HL-60 (cell line): Measurements from ENCODE around the gene OR4N2.
"Not testable (repeated sequence)": the region's sequence is repeated elsewhere in the genome, so short reads cannot be mapped to it uniquely, and the experiment has no call there.

Experiments used
- GABPA ChIP-seq: IDR thresholded peaks from 2 replicates; pipeline ENCODE4 v1.6.1; 2012; ENCODE audit warnings: low read depth
- POLR2AphosphoS5 ChIP-seq: IDR thresholded peaks from 2 replicates; pipeline ENCODE4 v1.6.1; 2012; ENCODE audit warnings: low read depth
- SPI1 ChIP-seq: IDR thresholded peaks from 2 replicates; pipeline ENCODE4 v1.6.1; 2012; ENCODE audit warnings: low read depth, mild to moderate bottlenecking, borderline replicate concordance
- TF ChIP-seq, protein P1 (sequence below): IDR thresholded peaks from one replicate; pipeline ENCODE4 v1.5.1; 2011; ENCODE audit warnings: low read length, control low read depth, inconsistent platforms; ENCODE audit not compliant: insufficient read depth
- TF ChIP-seq, protein P2 (sequence below): IDR thresholded peaks from 2 replicates; pipeline ENCODE4 v1.6.1; 2012; ENCODE audit warnings: low read depth; ENCODE audit not compliant: insufficient replicate concordance

DNA sequence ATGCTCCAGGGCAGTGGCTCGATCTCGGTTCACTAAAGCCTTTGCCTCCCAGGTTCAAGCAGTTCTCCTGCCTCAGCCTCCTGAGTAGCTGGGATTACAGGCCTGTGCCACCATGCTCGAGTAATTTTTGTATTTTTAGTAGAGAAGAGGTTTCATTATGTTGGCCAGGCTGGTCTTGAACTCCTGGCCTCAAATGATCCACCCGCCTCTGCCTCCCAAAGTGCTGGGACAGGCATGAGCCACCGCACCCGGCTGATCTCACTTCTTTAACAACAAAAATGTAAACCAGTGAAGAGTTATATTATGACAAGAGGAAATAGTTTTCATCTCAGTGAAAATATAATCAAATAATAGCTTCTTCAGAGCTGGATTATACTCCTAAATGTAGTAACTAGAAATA is 16.3 kb upstream of the OR4N2 start:
- TF ChIP-seq, protein P1, sequence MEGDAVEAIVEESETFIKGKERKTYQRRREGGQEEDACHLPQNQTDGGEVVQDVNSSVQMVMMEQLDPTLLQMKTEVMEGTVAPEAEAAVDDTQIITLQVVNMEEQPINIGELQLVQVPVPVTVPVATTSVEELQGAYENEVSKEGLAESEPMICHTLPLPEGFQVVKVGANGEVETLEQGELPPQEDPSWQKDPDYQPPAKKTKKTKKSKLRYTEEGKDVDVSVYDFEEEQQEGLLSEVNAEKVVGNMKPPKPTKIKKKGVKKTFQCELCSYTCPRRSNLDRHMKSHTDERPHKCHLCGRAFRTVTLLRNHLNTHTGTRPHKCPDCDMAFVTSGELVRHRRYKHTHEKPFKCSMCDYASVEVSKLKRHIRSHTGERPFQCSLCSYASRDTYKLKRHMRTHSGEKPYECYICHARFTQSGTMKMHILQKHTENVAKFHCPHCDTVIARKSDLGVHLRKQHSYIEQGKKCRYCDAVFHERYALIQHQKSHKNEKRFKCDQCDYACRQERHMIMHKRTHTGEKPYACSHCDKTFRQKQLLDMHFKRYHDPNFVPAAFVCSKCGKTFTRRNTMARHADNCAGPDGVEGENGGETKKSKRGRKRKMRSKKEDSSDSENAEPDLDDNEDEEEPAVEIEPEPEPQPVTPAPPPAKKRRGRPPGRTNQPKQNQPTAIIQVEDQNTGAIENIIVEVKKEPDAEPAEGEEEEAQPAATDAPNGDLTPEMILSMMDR: not testable (repeated sequence)
- TF ChIP-seq POLR2AphosphoS5, SPI1, GABPA: not testable (repeated sequence)
- TF ChIP-seq, protein P2, sequence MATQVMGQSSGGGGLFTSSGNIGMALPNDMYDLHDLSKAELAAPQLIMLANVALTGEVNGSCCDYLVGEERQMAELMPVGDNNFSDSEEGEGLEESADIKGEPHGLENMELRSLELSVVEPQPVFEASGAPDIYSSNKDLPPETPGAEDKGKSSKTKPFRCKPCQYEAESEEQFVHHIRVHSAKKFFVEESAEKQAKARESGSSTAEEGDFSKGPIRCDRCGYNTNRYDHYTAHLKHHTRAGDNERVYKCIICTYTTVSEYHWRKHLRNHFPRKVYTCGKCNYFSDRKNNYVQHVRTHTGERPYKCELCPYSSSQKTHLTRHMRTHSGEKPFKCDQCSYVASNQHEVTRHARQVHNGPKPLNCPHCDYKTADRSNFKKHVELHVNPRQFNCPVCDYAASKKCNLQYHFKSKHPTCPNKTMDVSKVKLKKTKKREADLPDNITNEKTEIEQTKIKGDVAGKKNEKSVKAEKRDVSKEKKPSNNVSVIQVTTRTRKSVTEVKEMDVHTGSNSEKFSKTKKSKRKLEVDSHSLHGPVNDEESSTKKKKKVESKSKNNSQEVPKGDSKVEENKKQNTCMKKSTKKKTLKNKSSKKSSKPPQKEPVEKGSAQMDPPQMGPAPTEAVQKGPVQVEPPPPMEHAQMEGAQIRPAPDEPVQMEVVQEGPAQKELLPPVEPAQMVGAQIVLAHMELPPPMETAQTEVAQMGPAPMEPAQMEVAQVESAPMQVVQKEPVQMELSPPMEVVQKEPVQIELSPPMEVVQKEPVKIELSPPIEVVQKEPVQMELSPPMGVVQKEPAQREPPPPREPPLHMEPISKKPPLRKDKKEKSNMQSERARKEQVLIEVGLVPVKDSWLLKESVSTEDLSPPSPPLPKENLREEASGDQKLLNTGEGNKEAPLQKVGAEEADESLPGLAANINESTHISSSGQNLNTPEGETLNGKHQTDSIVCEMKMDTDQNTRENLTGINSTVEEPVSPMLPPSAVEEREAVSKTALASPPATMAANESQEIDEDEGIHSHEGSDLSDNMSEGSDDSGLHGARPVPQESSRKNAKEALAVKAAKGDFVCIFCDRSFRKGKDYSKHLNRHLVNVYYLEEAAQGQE: not testable (repeated sequence)
